ENCODE data around the gene SGMS1. TPM values are rescaled to one million over a fixed set of nuclear protein-coding genes. Genes with fewer than 3 reads are reported as not detected.
A peak's percentile ranks its signal among the peaks of the same experiment; 100 is the strongest.

The SGMS1 gene
- total RNA-seq, 1 experiment from 2014 or later: 20.4 TPM

DNA sequence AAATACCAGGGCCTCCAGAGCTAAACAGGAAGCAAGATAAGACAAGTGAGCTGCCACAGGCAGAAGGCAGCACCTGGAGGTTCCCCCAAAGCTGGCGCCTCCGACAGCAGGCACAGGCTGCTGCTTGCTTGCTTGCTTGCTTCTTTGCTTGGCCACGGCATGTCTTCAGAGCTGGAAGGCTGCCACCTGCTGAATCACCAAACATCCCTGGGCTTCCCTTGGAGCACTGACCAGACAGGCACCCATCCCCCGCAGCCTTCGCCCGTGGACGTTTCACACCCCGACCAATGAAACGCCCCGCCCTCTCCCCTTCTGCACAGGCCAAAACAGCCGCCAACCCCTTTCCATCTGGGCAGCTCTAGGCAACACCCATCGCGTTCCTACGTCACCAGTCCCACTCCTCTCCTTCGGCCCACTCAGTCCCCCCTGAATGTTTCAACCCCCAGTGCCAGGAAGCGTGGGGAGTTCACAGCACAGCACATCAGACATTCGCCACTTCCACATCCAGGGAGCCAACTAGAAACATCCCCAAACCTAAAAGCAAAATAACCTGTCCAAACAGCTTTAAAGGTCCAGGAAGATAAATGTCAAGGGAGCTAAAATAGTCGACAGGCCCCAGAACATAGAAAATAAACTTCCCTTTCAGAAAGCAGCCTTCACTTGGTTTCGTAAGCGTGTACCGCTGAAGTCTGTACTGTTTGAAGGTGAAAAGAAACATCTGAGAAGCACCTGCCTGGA lies 1.6 kb downstream of the SGMS1 start:
- Histone ChIP-seq H2BK15ac (ENCODE audit: low read depth, low read length) (no peak overlapping the region), H3K9me3 (ENCODE audit: control insufficient read depth, low read depth, low read length) (no peaks in the 10 kb centered on the region), H2BK20ac (ENCODE audit: low read depth, low read length, poor library complexity, severe bottlenecking) (no peak overlapping the region), H2BK120ac (ENCODE audit: low read depth, low read length, poor library complexity, severe bottlenecking) (no peak overlapping the region), H2AK5ac (ENCODE audit: insufficient read length, low read length) (no peak overlapping the region), H2AFZ (ENCODE audit: low read length) (no peak overlapping the region), H3K56ac (ENCODE audit: insufficient read length, low read depth, low read length) (no peak overlapping the region), H4K8ac (replicated peaks; ENCODE audit: insufficient read length, low read depth, low read length) (no peak overlapping the region), H3K23me2 (ENCODE audit: insufficient read length, low read depth, low read length, poor library complexity, severe bottlenecking) (peaks cover 28% of the 10 kb centered on the region), H3K14ac (ENCODE audit: insufficient read depth, low read length) (no peak overlapping the region), H3K4ac (ENCODE audit: low read depth, low read length) (no peak overlapping the region), H3K4me2 (ENCODE audit: insufficient read depth, insufficient read length, low read length) (peak overlapping the region; percentile 82), H3K18ac (ENCODE audit: insufficient read length, low read depth, low read length) (no peak overlapping the region), H3T11ph (ENCODE audit: low read length) (no peak overlapping the region), H3K9ac (ENCODE audit: extremely low read depth, insufficient read length, low read length) (peak overlapping the region; percentile 10), H2BK5ac (ENCODE audit: insufficient read length, low read length) (no peak overlapping the region), H3K27me3 (ENCODE audit: insufficient read depth, low read length) (no peaks in the 10 kb centered on the region), H3K79me1 (ENCODE audit: insufficient read depth, low read depth, low read length, poor library complexity, severe bottlenecking) (no peaks in the 10 kb centered on the region), H3K4me1 (ENCODE audit: insufficient read depth, low read length) (peaks cover 9% of the 10 kb centered on the region; the same call in 1 of the 2 replicates), H4K20me1 (ENCODE audit: control insufficient read depth, insufficient read depth, insufficient read length) (no peaks in the 10 kb centered on the region), H3K27ac (ENCODE audit: insufficient read length, low read depth, low read length) (no peak overlapping the region), H4K5ac (ENCODE audit: insufficient read length, low read depth, low read length) (no peak overlapping the region), H3K79me2 (ENCODE audit: insufficient read depth, low read length) (no peaks in the 10 kb centered on the region; the same call in 1 of the 2 replicates), H3K23ac (ENCODE audit: insufficient read length, low read depth, low read length) (no peak overlapping the region), H4K91ac (ENCODE audit: insufficient read length, low read depth, low read length) (no peak overlapping the region), H2BK12ac (ENCODE audit: insufficient read length, low read depth, low read length) (no peak overlapping the region)
- no CpG with 5 or more reads among the region's 21 CpGs for WGBS (ENCODE audit: extremely low coverage, insufficient read length, low lambda C conversion rate)
- Mint-ChIP-seq H3K36me3 (ENCODE audit: insufficient read depth in 1 of 3, low read depth in 3 of 3) (no peaks in the 10 kb centered on the region; a peak in 1 of 7 replicates), H3K4me3 (peak overlapping the region; percentile 80 to 85), H3K9me3 (no peaks in the 10 kb centered on the region), H3K27me3 (ENCODE audit: low read depth) (peaks cover 2% of the 10 kb centered on the region), H3K27ac (peak overlapping the region in 1 of 3 experiments; percentile 88; a peak in 4 of 7 replicates), H3K4me1 (peaks cover 65% of the 10 kb centered on the region in 2 experiments)
- peak; percentile 62 for DNase-seq
- TF ChIP-seq, protein P1, sequence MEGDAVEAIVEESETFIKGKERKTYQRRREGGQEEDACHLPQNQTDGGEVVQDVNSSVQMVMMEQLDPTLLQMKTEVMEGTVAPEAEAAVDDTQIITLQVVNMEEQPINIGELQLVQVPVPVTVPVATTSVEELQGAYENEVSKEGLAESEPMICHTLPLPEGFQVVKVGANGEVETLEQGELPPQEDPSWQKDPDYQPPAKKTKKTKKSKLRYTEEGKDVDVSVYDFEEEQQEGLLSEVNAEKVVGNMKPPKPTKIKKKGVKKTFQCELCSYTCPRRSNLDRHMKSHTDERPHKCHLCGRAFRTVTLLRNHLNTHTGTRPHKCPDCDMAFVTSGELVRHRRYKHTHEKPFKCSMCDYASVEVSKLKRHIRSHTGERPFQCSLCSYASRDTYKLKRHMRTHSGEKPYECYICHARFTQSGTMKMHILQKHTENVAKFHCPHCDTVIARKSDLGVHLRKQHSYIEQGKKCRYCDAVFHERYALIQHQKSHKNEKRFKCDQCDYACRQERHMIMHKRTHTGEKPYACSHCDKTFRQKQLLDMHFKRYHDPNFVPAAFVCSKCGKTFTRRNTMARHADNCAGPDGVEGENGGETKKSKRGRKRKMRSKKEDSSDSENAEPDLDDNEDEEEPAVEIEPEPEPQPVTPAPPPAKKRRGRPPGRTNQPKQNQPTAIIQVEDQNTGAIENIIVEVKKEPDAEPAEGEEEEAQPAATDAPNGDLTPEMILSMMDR (conservative IDR thresholded peaks at IDR 0.05): peak; percentile 11; the same call in 1 of the 3 replicates
